Activated naive CD8-positive, alpha-beta T cell treated with anti-CD3 and anti-CD28 coated beads, Interleukin-2, amount 10 ng/mL, durations not matched to agents 7 days and 5 days (primary cell): ENCODE results near the gene FBP2. TPM values are rescaled to one million over a fixed set of nuclear protein-coding genes. Genes with fewer than 3 reads are reported as not detected.
"Not testable (repeated sequence)": the region's sequence is repeated elsewhere in the genome, so short reads cannot be mapped to it uniquely, and the experiment has no call there.

ENCODE experiments used
- ATAC-seq: fragments of 150-1000 bp; cut with Tn5 transposase; one replicate; pipeline ENCODE4 v1.10.0; 2021; ENCODE audit warnings: low read depth, moderate library complexity
- POLR2A ChIA-PET: fragments of 350-600 bp; sonication (Branson Sonifier 250); formaldehyde crosslinking; loops from one replicate; lab custom pipeline; 2021; ENCODE audit warnings: antibody characterized with exemption; lab: Charles Lee
- DNase-seq: peaks from one replicate; pipeline ENCODE4 v3.0.0; 2021
- H3K27ac Mint-ChIP-seq: one replicate; pipeline ENCODE4 v1.8.0; 2022; ENCODE audit warnings: mild to moderate bottlenecking, mixed read lengths
- H3K27me3 Mint-ChIP-seq: one replicate; pipeline ENCODE4 v1.8.0; 2022; ENCODE audit warnings: mild to moderate bottlenecking, moderate library complexity, mixed read lengths
- H3K36me3 Mint-ChIP-seq: one replicate; pipeline ENCODE4 v1.8.0; 2021; ENCODE audit warnings: mild to moderate bottlenecking, mixed read lengths
- H3K4me1 Mint-ChIP-seq: one replicate; pipeline ENCODE4 v1.8.0; 2021; ENCODE audit warnings: mixed read lengths
- H3K4me3 Mint-ChIP-seq: one replicate; pipeline ENCODE4 v1.8.0; 2022; ENCODE audit warnings: mild to moderate bottlenecking, moderate library complexity, mixed read lengths
- H3K9me3 Mint-ChIP-seq: one replicate; pipeline ENCODE4 v1.8.0; 2021; ENCODE audit warnings: mixed read lengths
- total RNA-seq, 2 experiments: library from RNA; stranded (reverse); gene quantifications; one replicate each; pipeline ENCODE4 v1.2.3, GENCODE V29; 2021

FBP2 gene
- total RNA-seq, 2 experiments from 2014 or later, result not detected

DNA sequence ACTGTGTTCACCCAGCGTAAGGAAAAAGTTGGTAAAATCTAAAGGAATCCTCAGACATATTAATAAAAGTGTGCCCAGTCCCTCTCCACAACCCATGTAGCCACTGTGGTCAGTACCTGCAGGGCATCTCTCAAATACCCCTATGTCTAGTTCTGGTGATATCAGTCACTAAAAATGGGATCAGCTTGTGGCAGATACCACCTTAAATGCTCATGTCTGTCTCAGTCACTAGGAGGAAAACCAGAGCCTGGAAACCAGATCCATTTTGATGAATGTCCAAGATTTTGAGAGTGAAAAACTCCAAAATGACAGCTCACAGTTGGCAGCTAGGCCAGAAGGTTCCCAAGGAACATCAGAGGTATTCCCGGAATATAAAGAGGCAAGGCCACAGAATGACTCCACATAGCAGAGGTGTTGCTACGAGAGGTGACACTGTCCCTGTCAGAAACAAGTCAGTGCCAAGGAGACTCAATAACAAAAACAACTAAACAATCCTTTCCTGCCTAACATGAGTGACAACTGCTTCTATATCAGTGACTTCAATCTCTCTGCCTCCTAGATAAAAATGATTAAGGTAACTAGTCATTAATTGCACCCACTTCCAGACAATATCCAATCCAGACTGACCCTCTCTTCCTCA is 25.3 kb downstream of the FBP2 start:
- Mint-ChIP-seq H3K27me3 (peaks cover 8% of the 10 kb centered on the region), H3K36me3 (no peaks in the 10 kb centered on the region), H3K27ac (no peak overlapping the region), H3K9me3 (no peaks in the 10 kb centered on the region), H3K4me3 (no peak overlapping the region), H3K4me1 (no peaks in the 10 kb centered on the region)
- ATAC-seq (no peak), DNase-seq (no peak)
- POLR2A ChIA-PET, result no interaction called here

GRCh38 chr9:94567271-94567670 is 26.4 kb downstream of the FBP2 start:
- no peaks in the 10 kb centered on the region for H3K4me1 Mint-ChIP-seq
- DNase-seq (no peak), ATAC-seq (no peak)
- H3K4me3 Mint-ChIP-seq, result no peak overlapping the region
- H3K9me3 Mint-ChIP-seq, result no peaks in the 10 kb centered on the region
- H3K27ac Mint-ChIP-seq, result no peak overlapping the region
- POLR2A ChIA-PET, result no interaction called here
- H3K36me3 Mint-ChIP-seq, result no peaks in the 10 kb centered on the region
- peaks cover 6% of the 10 kb centered on the region for H3K27me3 Mint-ChIP-seq

DNA sequence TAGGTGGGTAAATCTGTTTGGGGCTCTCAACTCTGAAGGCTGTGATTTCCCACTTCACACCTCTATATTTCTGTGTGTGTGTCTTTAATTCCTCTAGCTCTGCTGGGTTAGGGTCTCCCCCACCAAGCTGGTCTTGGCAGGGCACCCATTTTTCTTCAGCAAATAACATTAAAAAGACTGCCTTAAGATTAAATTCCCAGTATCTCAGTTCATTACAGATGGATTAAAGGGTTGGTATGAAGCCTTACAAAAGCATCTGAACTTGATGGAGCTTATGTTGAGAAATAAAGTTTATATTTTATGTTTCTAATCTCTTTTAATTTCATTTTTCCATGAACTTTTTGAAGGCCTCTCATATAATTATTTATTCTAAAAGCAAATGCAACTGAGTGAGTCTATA is 27.1 kb downstream of the FBP2 start:
- H3K27ac Mint-ChIP-seq, result no peak overlapping the region
- H3K27me3 Mint-ChIP-seq, result peaks cover 3% of the 10 kb centered on the region
- no peaks in the 10 kb centered on the region for H3K4me1 Mint-ChIP-seq
- H3K9me3 Mint-ChIP-seq, result no peaks in the 10 kb centered on the region
- no peak overlapping the region for H3K4me3 Mint-ChIP-seq
- POLR2A ChIA-PET, result no interaction called here
- H3K36me3 Mint-ChIP-seq, result no peaks in the 10 kb centered on the region
- no peak for ATAC-seq
- DNase-seq, result no peak

DNA sequence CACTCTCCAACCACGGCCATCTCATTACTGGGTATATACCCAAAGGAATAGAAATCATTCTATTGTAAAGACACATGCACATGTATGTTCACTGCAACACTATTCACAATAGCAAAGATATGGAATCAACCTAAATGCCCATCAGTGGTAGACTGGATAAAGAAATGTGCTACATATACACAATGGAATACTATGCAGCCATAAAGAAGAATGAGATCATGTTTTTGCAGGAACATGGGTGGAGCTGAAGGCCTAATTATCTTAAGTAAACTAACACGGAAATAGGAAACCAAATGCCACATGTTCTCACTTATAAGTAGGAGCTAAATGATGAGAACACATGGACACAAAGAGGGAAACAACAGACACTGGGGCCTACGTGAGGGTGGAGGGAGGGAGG is 29.3 kb downstream of the FBP2 start:
- H3K36me3 Mint-ChIP-seq, H3K27me3 Mint-ChIP-seq, H3K4me1 Mint-ChIP-seq, H3K4me3 Mint-ChIP-seq, ATAC-seq, POLR2A ChIA-PET, H3K27ac Mint-ChIP-seq, DNase-seq, H3K9me3 Mint-ChIP-seq: not testable (repeated sequence)

- Mint-ChIP-seq H3K4me1 (no peaks in the 10 kb centered on the region), H3K27me3 (peaks cover 3% of the 10 kb centered on the region), H3K36me3 (no peaks in the 10 kb centered on the region), H3K9me3 (no peaks in the 10 kb centered on the region), H3K4me3 (no peak overlapping the region), H3K27ac (no peak overlapping the region)
- DNase-seq (no peak), ATAC-seq (no peak)
- POLR2A ChIA-PET, result no interaction called here
Observed at GRCh38 chr9:94563548-94563947, 30.1 kb downstream of the FBP2 start.

DNA sequence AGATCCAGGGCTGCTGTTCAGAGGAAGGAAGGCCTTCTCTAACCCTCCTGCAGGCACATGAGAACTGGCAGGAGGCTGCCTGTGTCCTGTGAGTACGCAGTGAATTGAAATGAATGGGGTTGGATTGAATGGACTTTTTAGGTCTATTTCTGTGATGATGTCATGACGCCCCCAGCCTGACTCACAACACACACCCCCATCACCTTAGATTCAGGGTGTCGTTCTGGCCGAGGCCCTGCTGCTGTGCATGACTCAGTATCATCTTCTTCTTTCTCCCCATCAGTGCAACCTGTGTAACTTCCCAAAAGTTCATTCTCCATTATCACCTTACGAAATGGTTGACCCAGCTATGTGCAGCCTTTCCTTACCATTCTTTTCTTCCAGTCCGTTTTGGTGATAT is 33.4 kb downstream of the FBP2 start:
- H3K36me3 Mint-ChIP-seq, result no peaks in the 10 kb centered on the region
- H3K4me1 Mint-ChIP-seq, result no peaks in the 10 kb centered on the region
- ATAC-seq (no peak), DNase-seq (no peak)
- no peaks in the 10 kb centered on the region for H3K9me3 Mint-ChIP-seq
- no peak overlapping the region for H3K27ac Mint-ChIP-seq
- H3K4me3 Mint-ChIP-seq, result no peak overlapping the region
- POLR2A ChIA-PET, result no interaction called here
- H3K27me3 Mint-ChIP-seq, result peaks cover 15% of the 10 kb centered on the region

GRCh38 chr9:94557376-94557775 is 36.2 kb downstream of the FBP2 start:
- no peak overlapping the region for H3K4me3 Mint-ChIP-seq
- H3K27ac Mint-ChIP-seq, result no peak overlapping the region
- no peaks in the 10 kb centered on the region for H3K9me3 Mint-ChIP-seq
- DNase-seq, result no peak
- no peak for ATAC-seq
- H3K36me3 Mint-ChIP-seq, result no peaks in the 10 kb centered on the region
- no peaks in the 10 kb centered on the region for H3K4me1 Mint-ChIP-seq
- POLR2A ChIA-PET, result no interaction called here
- H3K27me3 Mint-ChIP-seq, result peaks cover 12% of the 10 kb centered on the region

GRCh38 chr9:94554439-94555331 is 38.9 kb downstream of the FBP2 start, which contains the start of gene PCAT7:
Gene PCAT7 (plus strand): TSS chr9:94555083.
- H3K27me3 Mint-ChIP-seq, result peaks cover 16% of the 10 kb centered on the region
- POLR2A ChIA-PET, result no interaction called here
- H3K36me3 Mint-ChIP-seq, result no peaks in the 10 kb centered on the region
- no peak within 1 kb of the TSS for H3K4me3 Mint-ChIP-seq
- H3K9me3 Mint-ChIP-seq, result no peaks in the 10 kb centered on the region
- peak; percentile 60 for ATAC-seq
- no peak for DNase-seq
- no peak within 1 kb of the TSS for H3K27ac Mint-ChIP-seq
- no peaks in the 10 kb centered on the region for H3K4me1 Mint-ChIP-seq

- H3K27ac Mint-ChIP-seq, result no peak overlapping the region
- ATAC-seq, result no peak
- no peaks in the 10 kb centered on the region for H3K36me3 Mint-ChIP-seq
- POLR2A ChIA-PET, result no interaction called here
- H3K9me3 Mint-ChIP-seq, result no peaks in the 10 kb centered on the region
- no peak for DNase-seq
- H3K4me1 Mint-ChIP-seq, result no peaks in the 10 kb centered on the region
- no peak overlapping the region for H3K4me3 Mint-ChIP-seq
- peaks cover 19% of the 10 kb centered on the region for H3K27me3 Mint-ChIP-seq
Observed at GRCh38 chr9:94554078-94554438, 39.6 kb downstream of the FBP2 start.

DNA sequence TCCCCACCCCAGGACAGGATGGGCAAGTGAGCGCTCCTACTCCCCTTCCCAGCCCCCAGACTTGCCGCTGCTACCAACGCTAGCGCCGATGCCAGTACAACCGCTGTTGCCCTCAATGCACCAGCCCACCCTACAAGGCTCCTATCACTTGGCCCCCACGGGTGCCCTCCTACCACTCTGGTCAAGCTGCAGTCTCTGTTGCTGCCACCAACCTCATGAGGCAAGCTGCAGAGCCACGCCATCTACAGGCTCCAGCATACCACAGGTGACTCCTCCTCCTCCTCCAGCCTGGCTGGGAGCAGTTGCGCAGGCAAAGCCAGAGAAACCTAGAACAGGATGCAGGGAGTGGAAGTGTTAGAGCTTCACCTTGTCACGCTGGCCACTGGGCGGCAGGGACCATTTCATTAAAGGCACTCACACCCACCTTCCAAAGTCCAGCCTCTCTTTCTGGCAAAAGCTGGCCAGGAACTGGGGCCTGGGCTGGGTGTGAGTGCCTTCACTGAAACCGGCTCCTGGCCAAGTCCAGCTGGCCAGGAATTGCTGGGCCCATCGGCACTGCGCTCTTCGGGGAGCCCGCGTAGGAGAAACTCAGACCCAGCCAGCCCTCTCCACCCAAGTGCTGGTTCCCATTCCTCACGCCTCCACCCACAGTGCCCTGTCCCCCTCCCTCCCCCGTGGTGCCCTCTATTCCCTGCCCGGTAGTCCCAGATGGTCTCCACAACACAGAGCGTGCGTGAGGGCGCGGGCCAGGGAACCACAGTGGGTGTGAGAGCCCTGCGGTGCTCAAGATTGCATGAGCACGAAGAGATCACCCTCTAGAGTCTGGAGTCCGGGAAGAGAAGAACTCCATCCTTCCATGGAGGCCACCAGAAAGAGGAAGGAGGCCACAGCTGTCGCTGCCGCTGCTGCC is 40.3 kb downstream of the FBP2 start:
- POLR2A ChIA-PET, result no interaction called here
- DNase-seq (no peak), ATAC-seq (no peak)
- peaks cover 22% of the 10 kb centered on the region for H3K27me3 Mint-ChIP-seq
- H3K4me3 Mint-ChIP-seq, result no peak overlapping the region
- H3K27ac Mint-ChIP-seq, result no peak overlapping the region
- H3K36me3 Mint-ChIP-seq, result no peaks in the 10 kb centered on the region
- H3K9me3 Mint-ChIP-seq, result no peaks in the 10 kb centered on the region
- H3K4me1 Mint-ChIP-seq, result no peaks in the 10 kb centered on the region

- Mint-ChIP-seq H3K27ac (no peak overlapping the region), H3K4me1 (no peaks in the 10 kb centered on the region), H3K9me3 (no peaks in the 10 kb centered on the region), H3K4me3 (no peak overlapping the region), H3K27me3 (peaks cover 24% of the 10 kb centered on the region), H3K36me3 (no peaks in the 10 kb centered on the region)
- no peak for ATAC-seq
- no peak for DNase-seq
- POLR2A ChIA-PET, result no interaction called here
Observed at GRCh38 chr9:94545940-94546339, 47.7 kb downstream of the FBP2 start.

- H3K4me3 Mint-ChIP-seq, H3K36me3 Mint-ChIP-seq, ATAC-seq, H3K27ac Mint-ChIP-seq, H3K9me3 Mint-ChIP-seq, POLR2A ChIA-PET, DNase-seq, H3K4me1 Mint-ChIP-seq: not testable (repeated sequence)
- peaks cover 19% of the 10 kb centered on the region for H3K27me3 Mint-ChIP-seq
Observed at GRCh38 chr9:94544335-94544734, 49.3 kb downstream of the FBP2 start.

DNA sequence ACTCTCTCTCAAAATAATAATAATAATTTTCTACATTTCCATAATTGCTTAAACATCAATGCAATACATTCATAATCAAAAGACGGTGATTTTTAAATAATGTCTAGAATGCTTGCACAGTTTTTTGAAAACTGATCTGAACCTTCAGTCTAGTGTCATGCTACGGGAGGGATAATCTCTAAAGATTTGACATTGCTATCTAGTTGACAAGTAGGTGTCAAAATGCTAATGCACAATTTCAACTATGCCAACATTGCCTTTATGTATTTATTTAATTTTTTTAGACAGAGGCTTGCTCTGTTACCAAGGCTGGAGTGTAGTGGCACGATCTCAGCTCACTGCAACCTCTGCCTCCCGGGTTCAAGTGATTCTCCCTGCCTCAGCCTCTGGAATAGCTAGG is 54.7 kb downstream of the FBP2 start:
- H3K9me3 Mint-ChIP-seq, result no peaks in the 10 kb centered on the region

More for the DNA sequence above, 54.7 kb downstream of the FBP2 start:
- H3K36me3 Mint-ChIP-seq, result no peaks in the 10 kb centered on the region
- peaks cover 7% of the 10 kb centered on the region for H3K27me3 Mint-ChIP-seq
- no peaks in the 10 kb centered on the region for H3K4me1 Mint-ChIP-seq
- DNase-seq (no peak), ATAC-seq (no peak)
- H3K27ac Mint-ChIP-seq, result no peak overlapping the region
- POLR2A ChIA-PET, result no interaction called here
- no peak overlapping the region for H3K4me3 Mint-ChIP-seq
